Activated CD8-positive, alpha-beta memory T cell treated with anti-CD3 and anti-CD28 coated beads, Interleukin-2, amount 50 U/mL, for 4 hours (primary cell): Measurements from ENCODE around the gene IKBKE.

Source experiments
- DNase-seq: peaks from one replicate; pipeline ENCODE4 v3.0.0-alpha.2; 2020

The IKBKE gene

GRCh38 chr1:206498685-206499084 lies 28.4 kb downstream of the IKBKE start:
- no peak for DNase-seq

DNA sequence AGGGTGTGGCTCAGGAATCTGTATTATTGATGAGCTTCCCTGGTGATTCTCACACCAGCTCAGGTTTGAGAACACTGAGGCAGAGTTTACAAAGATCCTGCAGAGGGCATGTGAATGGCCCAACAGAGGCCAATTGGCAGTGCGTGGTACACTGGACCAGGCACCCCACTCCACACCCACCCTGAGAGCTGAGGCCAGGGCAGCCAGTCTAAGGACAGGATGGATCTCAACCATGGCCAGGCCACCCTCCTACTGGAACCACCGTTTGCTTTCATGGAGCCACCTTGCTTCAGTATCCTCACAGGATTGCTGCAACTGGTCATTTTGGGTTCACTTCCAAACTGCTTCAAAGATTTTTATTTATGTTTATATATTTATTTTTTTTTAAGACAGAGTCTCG lies 29.8 kb downstream of the IKBKE start:
- DNase-seq, result no peak

GRCh38 chr1:206501881-206502280 lies 31.6 kb downstream of the IKBKE start:
- no peak for DNase-seq

GRCh38 chr1:206502403-206502802 lies 32.1 kb downstream of the IKBKE start:
- no peak for DNase-seq

- no peak for DNase-seq
These were observed 32.5 kb downstream of the IKBKE start for GRCh38 chr1:206502812-206503211.

- peak; percentile 41 for DNase-seq
These were observed 33.5 kb downstream of the IKBKE start for GRCh38 chr1:206503591-206504362.

DNA sequence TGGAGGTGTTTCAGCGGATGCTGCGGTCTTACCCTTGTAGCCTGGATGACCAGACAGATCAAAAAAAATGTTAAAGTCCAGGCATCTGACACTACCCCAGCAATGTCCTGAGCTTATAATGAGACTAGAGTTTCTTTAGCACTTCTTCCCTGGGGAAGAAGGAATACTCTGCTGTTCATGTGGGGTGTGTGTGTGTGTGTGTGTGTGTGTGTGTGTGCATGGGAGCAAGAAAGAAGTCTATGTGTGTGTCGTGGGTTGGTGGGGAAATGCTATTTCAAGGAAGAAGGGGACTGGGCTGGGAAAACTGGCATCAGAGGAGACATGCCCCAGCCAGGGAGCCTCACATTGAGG lies 34.1 kb downstream of the IKBKE start:
- DNase-seq, result no peak

GRCh38 chr1:206505702-206506355 lies 35.6 kb downstream of the IKBKE start:
- DNase-seq, result no peak

DNA sequence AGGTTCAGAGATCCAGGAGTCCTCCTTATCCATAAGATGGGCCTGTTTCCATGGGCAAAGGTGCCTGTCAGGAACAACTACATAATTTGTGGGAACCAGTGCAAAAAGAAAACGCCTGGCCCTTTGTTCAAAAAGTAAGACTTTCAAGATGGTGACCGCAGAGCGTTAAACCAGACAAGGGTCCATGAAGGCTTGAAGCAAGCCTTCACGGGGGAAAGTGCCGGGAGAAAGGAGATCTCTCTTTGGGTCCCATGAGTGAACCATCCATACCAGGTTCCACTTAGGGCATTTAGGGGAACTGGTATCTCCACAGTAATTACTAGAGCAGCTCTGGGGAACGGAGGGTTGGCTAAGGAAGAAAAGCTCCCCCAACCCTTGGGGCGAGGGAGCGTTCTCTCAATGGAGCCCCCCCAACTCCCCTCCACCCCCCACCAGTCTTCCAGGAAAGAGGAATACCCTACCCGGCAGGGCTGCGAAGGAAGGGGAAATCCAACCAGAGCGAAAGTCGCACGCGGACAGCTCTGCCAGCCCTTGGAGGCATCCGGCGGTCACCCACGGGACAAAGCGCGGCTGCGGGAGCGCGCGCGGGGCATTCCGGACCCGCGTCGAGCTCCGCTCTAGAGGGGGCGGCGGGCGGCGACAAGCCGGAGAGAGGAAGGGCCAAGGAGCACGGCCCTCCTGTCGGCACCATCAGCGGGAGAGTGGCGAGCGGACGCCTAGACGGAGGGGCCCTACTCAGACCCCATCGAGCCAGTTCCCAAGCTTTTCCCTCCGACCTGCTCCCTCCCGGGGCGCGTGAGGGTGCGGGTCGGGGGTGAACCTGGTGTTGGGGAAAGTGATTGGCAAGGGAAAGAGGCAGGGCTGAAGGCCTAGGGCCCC lies 36.4 kb downstream of the IKBKE start:
- no peak for DNase-seq

- peak; percentile 79 for DNase-seq
These were observed 37.2 kb downstream of the IKBKE start, which contains the start of gene RASSF5 for GRCh38 chr1:206507284-206508129. TSS of gene RASSF5 (plus strand) at chr1:206507531. CDS start at chr1:206507603, 72 bp downstream.

- DNase-seq, result no peak
These were observed 38.0 kb downstream of the IKBKE start for GRCh38 chr1:206508130-206508889.

- DNase-seq, result no peak
These were observed 38.7 kb downstream of the IKBKE start for GRCh38 chr1:206508956-206509355.

- no peak for DNase-seq
These were observed 39.5 kb downstream of the IKBKE start for GRCh38 chr1:206509612-206510257.

DNA sequence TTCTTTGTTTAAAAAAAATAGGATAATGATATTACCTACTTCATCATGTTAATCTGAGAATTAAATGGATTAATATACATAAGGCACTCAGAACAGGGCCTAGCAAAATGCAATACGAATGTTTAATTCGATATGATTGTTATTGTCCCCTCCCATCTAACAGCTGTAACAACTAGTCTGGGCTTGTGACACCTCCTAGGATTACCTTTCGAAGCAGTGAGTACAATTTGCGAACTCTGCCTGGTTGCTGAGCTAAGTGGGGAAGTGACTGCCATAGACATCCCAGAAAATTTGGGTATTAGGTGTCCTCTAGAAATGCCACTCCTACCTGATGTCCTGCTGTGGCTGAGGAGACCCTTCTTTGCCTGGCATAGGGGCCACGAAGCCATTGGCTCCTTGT lies 40.1 kb downstream of the IKBKE start:
- DNase-seq, result no peak

- no peak for DNase-seq
These were observed 41.2 kb downstream of the IKBKE start for GRCh38 chr1:206511362-206512057.

- no peak for DNase-seq
These were observed 42.0 kb downstream of the IKBKE start for GRCh38 chr1:206512058-206512850.

DNA sequence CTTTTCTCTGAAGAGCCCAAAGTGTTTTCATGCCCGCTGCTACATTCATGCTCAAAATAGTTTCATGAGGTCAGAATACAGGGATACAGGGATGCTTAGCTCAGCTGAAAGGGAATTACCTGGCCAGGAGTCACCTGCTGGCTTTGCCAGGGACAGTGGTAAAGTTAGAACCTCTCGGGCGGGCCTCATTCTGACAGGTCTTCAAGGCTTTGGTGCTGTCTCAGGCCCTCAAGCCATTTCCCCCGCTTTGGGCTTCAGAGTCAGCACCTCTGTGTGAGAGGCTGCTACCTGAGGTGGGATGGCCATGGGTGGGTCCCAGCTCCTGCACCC lies 42.5 kb downstream of the IKBKE start:
- DNase-seq, result no peak

DNA sequence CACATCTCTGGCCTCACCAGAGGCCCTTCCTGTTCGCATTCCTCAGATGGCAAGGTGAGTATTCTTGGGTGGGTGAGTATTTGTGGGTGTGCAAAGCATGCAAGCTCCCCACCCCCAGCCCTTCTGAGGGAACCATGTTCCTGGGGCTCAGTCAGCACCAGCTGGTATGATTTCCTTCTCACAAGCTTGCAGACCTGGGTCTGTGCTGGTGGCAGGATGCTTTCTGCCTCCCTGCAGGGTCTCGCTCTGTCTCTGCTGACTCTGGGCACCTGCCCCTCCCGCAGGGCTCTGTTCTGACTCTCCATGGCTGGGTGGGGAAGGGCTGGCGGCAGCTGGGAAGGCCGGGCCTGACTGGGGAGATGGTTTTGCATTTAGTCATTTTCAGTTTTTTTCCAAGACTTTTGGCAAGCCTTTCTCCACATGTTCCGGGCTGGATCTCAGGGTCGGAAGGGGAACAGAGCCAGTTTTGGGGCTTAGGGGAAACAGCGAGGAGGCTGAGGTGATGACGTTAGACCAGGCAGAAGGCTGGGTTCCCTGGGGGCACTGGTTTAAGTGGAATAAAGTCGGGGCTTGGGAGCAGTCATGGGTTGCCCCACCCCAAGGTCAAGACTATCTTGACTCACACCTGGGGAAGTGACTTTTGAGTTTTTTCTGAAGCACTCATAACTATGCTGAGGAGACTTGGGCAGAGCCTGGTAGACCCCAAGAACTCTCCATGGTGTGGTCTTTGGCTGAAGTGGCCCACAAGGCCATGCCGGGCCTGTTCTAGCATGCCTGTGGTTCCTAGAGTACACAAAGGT lies 43.2 kb downstream of the IKBKE start:
- DNase-seq, result no peak

DNA sequence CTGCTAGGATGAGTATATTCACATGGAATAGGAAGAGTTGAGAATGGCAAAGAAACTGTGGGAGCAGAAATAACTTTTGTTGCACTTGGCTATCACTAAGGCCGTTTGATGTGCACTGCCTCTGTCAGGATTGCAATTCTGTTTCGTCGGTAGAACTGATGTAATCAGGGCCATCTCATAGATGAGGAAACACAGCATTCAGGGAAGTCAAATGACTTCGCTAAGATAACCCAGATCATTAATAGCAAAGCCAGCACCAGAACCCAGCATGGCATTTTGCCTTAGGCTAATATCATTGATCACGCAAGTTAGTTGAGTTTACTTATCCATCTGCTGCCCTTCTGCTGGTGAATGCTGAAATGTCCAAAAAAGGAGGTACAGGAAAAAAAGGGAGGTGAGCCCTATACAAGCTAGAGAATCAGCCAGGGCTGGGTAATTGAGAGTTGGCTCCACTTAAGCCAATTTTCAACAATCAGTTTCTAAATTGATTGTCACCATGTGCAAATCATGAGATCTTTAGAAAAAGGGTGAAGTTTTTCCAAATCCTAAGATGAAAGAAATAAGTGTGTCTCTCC lies 44.6 kb downstream of the IKBKE start:
- DNase-seq, result no peak
